Caco-2 (cell line): Measurements from ENCODE around the gene SLC26A5. TPM values are rescaled to one million over a fixed set of nuclear protein-coding genes. Genes with fewer than 3 reads are reported as not detected.

ENCODE experiments used
- BruUV-seq: library from RNA; stranded (reverse); fragments of 400-500 nt; replicated peaks from 2 replicates; lab custom pipeline; 2021; lab: Mats Ljungman, UMichigan
- CTCF ChIA-PET: fragments of 300-600 bp; sonication (Branson Sonifier 250); formaldehyde crosslinking; loops from one replicate; lab custom pipeline; 2022; ENCODE audit warnings: antibody characterized with exemption; lab: Charles Lee
- POLR2A ChIA-PET: fragments of 300-600 bp; sonication (Branson Sonifier 250); formaldehyde crosslinking; loops from one replicate; lab custom pipeline; 2022; ENCODE audit warnings: antibody characterized with exemption; lab: Charles Lee
- DNase-seq, 2 experiments: peaks; one replicate each; pipeline versions ENCODE4 v3.0.0 to v3.0.0-alpha.2; 2020 to 2022
- H3K27me3 ChIP-seq: replicated peaks from 2 replicates; pipeline ENCODE4 v1.6.0; 2011; ENCODE audit warnings: low read length; ENCODE audit not compliant: control insufficient read depth, insufficient read depth
- H3K36me3 ChIP-seq: 2 replicates; pipeline ENCODE4 v1.5.1; 2011; ENCODE audit warnings: low read length; ENCODE audit not compliant: control insufficient read depth, insufficient read depth
- H3K4me1 ChIP-seq: fragments of 250-450 bp; sonication (Bioruptor Pico); 2 replicates; pipeline ENCODE4 v1.5.1; 2020; ENCODE audit warnings: mild to moderate bottlenecking
- H3K4me3 ChIP-seq: 2 replicates; pipeline ENCODE4 v1.5.1; 2011; ENCODE audit warnings: low read depth, mild to moderate bottlenecking, control low read depth, low read length
- H3K9me3 ChIP-seq: fragments of 250-450 bp; sonication (Bioruptor Pico); 2 replicates; pipeline ENCODE4 v1.5.1; 2020; ENCODE audit warnings: mild to moderate bottlenecking, moderate library complexity
- H3K27ac Mint-ChIP-seq: one replicate; pipeline ENCODE4 v1.8.0; 2022; ENCODE audit warnings: mixed read lengths; ENCODE audit not compliant: unreplicated experiment
- H3K27me3 Mint-ChIP-seq: one replicate; pipeline ENCODE4 v1.8.0; 2022; ENCODE audit warnings: mixed read lengths; ENCODE audit not compliant: insufficient read depth, unreplicated experiment
- H3K36me3 Mint-ChIP-seq: one replicate; pipeline ENCODE4 v1.8.0; 2022; ENCODE audit warnings: mild to moderate bottlenecking, mixed read lengths; ENCODE audit not compliant: insufficient read depth, unreplicated experiment
- H3K4me1 Mint-ChIP-seq: one replicate; pipeline ENCODE4 v1.8.0; 2022; ENCODE audit warnings: low read depth, mixed read lengths; ENCODE audit not compliant: unreplicated experiment
- H3K4me3 Mint-ChIP-seq: one replicate; pipeline ENCODE4 v1.8.0; 2022; ENCODE audit warnings: mild to moderate bottlenecking, moderate library complexity, mixed read lengths; ENCODE audit not compliant: unreplicated experiment
- H3K9me3 Mint-ChIP-seq: one replicate; pipeline ENCODE4 v1.8.0; 2022; ENCODE audit warnings: mixed read lengths; ENCODE audit not compliant: unreplicated experiment
- CTCF ChIP-seq, 2 experiments: fragments of 200-600 bp in 1 of 2; IDR thresholded peaks; 1 replicate in 1 of 2; 2 replicates in 1 of 2; pipeline versions ENCODE4 v1.5.1 to v1.8.0; 2011 to 2022; ENCODE audit warnings: antibody characterized with exemption in 1 of 2, control low read depth in 1 of 2, inconsistent platforms in 1 of 2, low read depth in 1 of 2, low read length in 1 of 2, mild to moderate bottlenecking in 1 of 2, moderate library complexity in 1 of 2; ENCODE audit not compliant: insufficient read depth in 1 of 2, severe bottlenecking in 1 of 2, unreplicated experiment in 1 of 2
- intact Hi-C: fragments of 100-400 bp; cut with micrococcal nuclease; formaldehyde crosslinking; loops from one replicate; pipeline ENCODE4 v1.10.0; 2022; ENCODE audit not compliant: unreplicated experiment
- total RNA-seq: library from RNA; stranded (reverse); gene quantifications from 2 replicates; pipeline ENCODE4 v1.2.3, GENCODE V29; 2022

The SLC26A5 gene
- total RNA-seq, 1 experiment from 2014 or later, result 1.1 TPM

DNA sequence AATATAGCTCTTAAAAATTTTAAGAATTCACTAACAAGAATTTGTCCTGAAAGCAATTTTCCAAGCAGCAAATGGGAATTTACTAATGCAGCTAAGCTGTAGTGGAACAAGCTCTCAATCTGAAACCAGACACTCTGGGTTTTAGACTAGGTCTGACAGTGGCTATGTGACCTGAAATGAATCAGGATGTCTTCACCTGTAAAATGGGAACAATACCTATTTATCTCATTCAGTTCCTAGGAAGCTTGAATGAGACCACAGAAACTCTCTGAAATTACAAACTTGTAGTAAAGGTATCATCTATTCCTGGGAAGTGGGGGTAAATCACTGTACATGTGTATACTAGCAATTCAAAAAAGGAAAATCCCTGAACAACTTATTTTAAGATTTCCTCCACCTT is 102.7 kb downstream of the SLC26A5 start:
- H3K36me3 ChIP-seq, result no peaks in the 10 kb centered on the region; the same call in none of the 2 replicates

DNA sequence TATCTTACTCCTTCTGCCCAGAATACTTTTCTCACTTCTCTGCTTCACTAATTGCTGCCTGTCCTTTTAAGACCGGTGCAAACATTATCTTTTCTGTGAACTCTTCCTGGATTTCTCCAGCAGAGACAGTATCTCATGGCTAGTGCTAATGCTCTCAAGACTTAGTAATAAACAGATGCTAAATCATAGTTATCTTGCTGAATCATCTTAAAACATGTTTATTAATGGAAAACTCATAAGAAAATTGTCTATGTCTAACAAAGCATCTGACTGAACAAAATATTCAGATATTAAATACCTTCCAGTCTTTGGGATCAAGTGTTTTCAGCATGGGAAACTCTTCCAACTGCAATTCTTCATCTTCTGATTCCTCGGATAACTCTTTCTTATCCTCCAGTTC is 104.5 kb downstream of the SLC26A5 start:
- intact Hi-C loops, result no loop called here
- H3K36me3 Mint-ChIP-seq, result peaks cover 66% of the 10 kb centered on the region
- H3K27ac Mint-ChIP-seq, result no peak overlapping the region
- no peaks in the 10 kb centered on the region; the same call in none of the 2 replicates for H3K36me3 ChIP-seq
- POLR2A ChIA-PET, result no interaction called here
- CTCF ChIA-PET, result no interaction called here
- no peak for TF ChIP-seq CTCF (IDR thresholded peaks at IDR 0.05; ENCODE audit: insufficient read depth in 1 of 2, low read depth in 1 of 2, low read length in 1 of 2, severe bottlenecking in 1 of 2, unreplicated experiment in 1 of 2)
- no peak overlapping the region for H3K4me3 Mint-ChIP-seq
- peaks cover 6% of the 10 kb centered on the region; the same call in 1 of the 2 replicates for H3K4me1 ChIP-seq
- no peaks in the 10 kb centered on the region for H3K9me3 ChIP-seq
- H3K4me1 Mint-ChIP-seq, result peaks cover 9% of the 10 kb centered on the region
- no TSS peak for BruUV-seq
- no peak for DNase-seq
- H3K9me3 Mint-ChIP-seq, result no peaks in the 10 kb centered on the region
- H3K27me3 Mint-ChIP-seq, result no peaks in the 10 kb centered on the region
- H3K4me3 ChIP-seq, result no peak overlapping the region
- no peaks in the 10 kb centered on the region for H3K27me3 ChIP-seq

More for the DNA sequence above, 102.7 kb downstream of the SLC26A5 start:
- peak overlapping the region; percentile 100 for H3K4me3 Mint-ChIP-seq
- H3K4me3 ChIP-seq, result peak overlapping the region; percentile 84
- intact Hi-C loops, result loop anchor here (1.0 kb wide), 1 partner anchor 64 kb away; no protein-coding TSS in a partner anchor
- peaks cover 58% of the 10 kb centered on the region for H3K36me3 Mint-ChIP-seq
- no peaks in the 10 kb centered on the region for H3K27me3 Mint-ChIP-seq
- H3K9me3 ChIP-seq, result no peaks in the 10 kb centered on the region
- no peak for TF ChIP-seq CTCF (IDR thresholded peaks at IDR 0.05; ENCODE audit: insufficient read depth in 1 of 2, low read depth in 1 of 2, low read length in 1 of 2, severe bottlenecking in 1 of 2, unreplicated experiment in 1 of 2)
- peaks cover 14% of the 10 kb centered on the region; the same call in 1 of the 2 replicates for H3K4me1 ChIP-seq
- ChIA-PET CTCF (no interaction called here), POLR2A (no interaction called here)
- H3K27me3 ChIP-seq, result no peaks in the 10 kb centered on the region
- H3K27ac Mint-ChIP-seq, result peak overlapping the region; percentile 99
- no peaks in the 10 kb centered on the region for H3K9me3 Mint-ChIP-seq
- peaks cover 11% of the 10 kb centered on the region for H3K4me1 Mint-ChIP-seq
- no peak for DNase-seq
- BruUV-seq, result no TSS peak

GRCh38 chr7:103338864-103339263 is 107.1 kb downstream of the SLC26A5 start:
- no peaks in the 10 kb centered on the region for H3K27me3 Mint-ChIP-seq
- TF ChIP-seq CTCF (IDR thresholded peaks at IDR 0.05; ENCODE audit: insufficient read depth in 1 of 2, low read depth in 1 of 2, low read length in 1 of 2, severe bottlenecking in 1 of 2, unreplicated experiment in 1 of 2), result no peak
- Histone ChIP-seq H3K4me1 (peaks cover 4% of the 10 kb centered on the region; the same call in 1 of the 2 replicates), H3K4me3 (no peak overlapping the region), H3K36me3 (no peaks in the 10 kb centered on the region; the same call in none of the 2 replicates), H3K27me3 (no peaks in the 10 kb centered on the region), H3K9me3 (no peaks in the 10 kb centered on the region)
- no TSS peak for BruUV-seq
- ChIA-PET CTCF (no interaction called here), POLR2A (no interaction called here)
- H3K4me3 Mint-ChIP-seq, result no peak overlapping the region
- no peak for DNase-seq
- no peak overlapping the region for H3K27ac Mint-ChIP-seq
- no peaks in the 10 kb centered on the region for H3K9me3 Mint-ChIP-seq
- intact Hi-C loops, result no loop called here
- no peaks in the 10 kb centered on the region for H3K4me1 Mint-ChIP-seq
- peaks cover 71% of the 10 kb centered on the region for H3K36me3 Mint-ChIP-seq
